ENCODE data around the gene BMF. TPM values are rescaled to one million over a fixed set of nuclear protein-coding genes. Genes with fewer than 3 reads are reported as not detected.
"Not testable (repeated sequence)": the region's sequence is repeated elsewhere in the genome, so short reads cannot be mapped to it uniquely, and the experiment has no call there.

Gene BMF
- total RNA-seq, 2 donors from 2014 or later, result 8.0 to 13.4 TPM

- DNase-seq (no peak), ATAC-seq (no peak)
- Mint-ChIP-seq H3K36me3 (ENCODE audit: low read depth) (no peaks in the 10 kb centered on the region), H3K4me3 (no peak overlapping the region), H3K4me1 (no peaks in the 10 kb centered on the region), H3K27ac (no peak overlapping the region), H3K27me3 (no peaks in the 10 kb centered on the region)
- no peaks in the 10 kb centered on the region for H3K9me3 ChIP-seq (ENCODE audit: control insufficient read depth, low read length, poor library complexity, severe bottlenecking)
Observed at GRCh38 chr15:40136470-40137302, 28.0 kb upstream of the BMF start.

- H3K36me3 Mint-ChIP-seq (ENCODE audit: low read depth); DNase-seq; ATAC-seq; H3K27ac Mint-ChIP-seq; H3K9me3 ChIP-seq (ENCODE audit: control insufficient read depth, low read length, poor library complexity, severe bottlenecking); H3K4me1 Mint-ChIP-seq; H3K4me3 Mint-ChIP-seq; H3K27me3 Mint-ChIP-seq: not testable (repeated sequence)
Observed at GRCh38 chr15:40135846-40136450, 27.3 kb upstream of the BMF start.

DNA sequence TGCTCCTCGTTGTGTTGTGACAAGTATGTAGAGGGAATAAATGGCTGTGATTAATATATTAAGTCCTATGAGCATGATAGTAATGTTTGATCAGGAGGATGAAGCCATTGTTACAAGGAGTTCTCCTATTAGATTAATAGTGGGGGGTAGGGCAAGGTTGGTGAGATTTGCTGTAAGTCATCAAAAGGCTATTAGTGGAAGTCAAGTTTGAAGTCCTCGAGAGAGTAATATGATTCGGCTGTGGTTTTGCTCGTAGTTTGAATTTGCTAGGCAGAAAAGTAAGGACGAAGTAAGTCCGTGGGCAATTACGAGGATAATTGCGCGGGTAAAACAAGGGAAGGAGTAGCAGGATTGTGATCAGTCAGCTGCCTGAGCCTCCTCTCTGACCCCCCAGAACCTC is 26.2 kb upstream of the BMF start:
- H3K9me3 ChIP-seq (ENCODE audit: control insufficient read depth, low read length, poor library complexity, severe bottlenecking), result no peaks in the 10 kb centered on the region

GRCh38 chr15:40133544-40133943 is 24.9 kb upstream of the BMF start:
- no peak overlapping the region for H3K27ac Mint-ChIP-seq
- no peak overlapping the region for H3K4me3 Mint-ChIP-seq
- no peaks in the 10 kb centered on the region for H3K4me1 Mint-ChIP-seq
- no peaks in the 10 kb centered on the region for H3K9me3 ChIP-seq (ENCODE audit: control insufficient read depth, low read length, poor library complexity, severe bottlenecking)
- ATAC-seq (no peak), DNase-seq (no peak)
- H3K36me3 Mint-ChIP-seq (ENCODE audit: low read depth), result no peaks in the 10 kb centered on the region
- peaks cover 10% of the 10 kb centered on the region for H3K27me3 Mint-ChIP-seq

More for the DNA sequence above, 26.2 kb upstream of the BMF start:
- no peak for DNase-seq
- Mint-ChIP-seq H3K27ac (no peak overlapping the region), H3K4me3 (no peak overlapping the region), H3K27me3 (peaks cover 1% of the 10 kb centered on the region), H3K4me1 (no peaks in the 10 kb centered on the region), H3K36me3 (ENCODE audit: low read depth) (no peaks in the 10 kb centered on the region)
- no peak for ATAC-seq

- ATAC-seq (no peak), DNase-seq (no peak)
- Mint-ChIP-seq H3K36me3 (ENCODE audit: low read depth) (no peaks in the 10 kb centered on the region), H3K4me3 (no peak overlapping the region), H3K27me3 (peaks cover 24% of the 10 kb centered on the region), H3K4me1 (no peaks in the 10 kb centered on the region), H3K27ac (peak overlapping the region; percentile 8)
- no peaks in the 10 kb centered on the region for H3K9me3 ChIP-seq (ENCODE audit: control insufficient read depth, low read length, poor library complexity, severe bottlenecking)
Observed at GRCh38 chr15:40130799-40131502, 22.3 kb upstream of the BMF start.

DNA sequence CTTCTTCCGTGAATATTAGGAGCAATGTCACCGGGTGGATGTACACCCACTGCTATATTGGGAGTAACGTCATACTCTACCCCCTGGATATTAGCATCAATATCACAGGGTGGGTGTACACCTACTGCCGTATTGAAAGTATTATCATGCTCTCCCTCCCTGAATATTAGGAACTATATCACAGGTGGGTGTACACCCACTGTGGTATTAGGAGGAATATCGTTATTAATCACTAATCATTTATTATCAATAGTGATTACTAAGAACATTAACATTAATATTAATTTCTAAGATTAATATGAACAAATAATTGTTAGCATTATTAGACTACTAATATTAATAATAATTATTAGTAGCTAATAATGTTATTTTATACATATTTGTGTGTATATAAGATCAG is 21.4 kb upstream of the BMF start:
- no peak overlapping the region for H3K27ac Mint-ChIP-seq
- H3K4me1 Mint-ChIP-seq, result no peaks in the 10 kb centered on the region
- no peak for ATAC-seq

DNA sequence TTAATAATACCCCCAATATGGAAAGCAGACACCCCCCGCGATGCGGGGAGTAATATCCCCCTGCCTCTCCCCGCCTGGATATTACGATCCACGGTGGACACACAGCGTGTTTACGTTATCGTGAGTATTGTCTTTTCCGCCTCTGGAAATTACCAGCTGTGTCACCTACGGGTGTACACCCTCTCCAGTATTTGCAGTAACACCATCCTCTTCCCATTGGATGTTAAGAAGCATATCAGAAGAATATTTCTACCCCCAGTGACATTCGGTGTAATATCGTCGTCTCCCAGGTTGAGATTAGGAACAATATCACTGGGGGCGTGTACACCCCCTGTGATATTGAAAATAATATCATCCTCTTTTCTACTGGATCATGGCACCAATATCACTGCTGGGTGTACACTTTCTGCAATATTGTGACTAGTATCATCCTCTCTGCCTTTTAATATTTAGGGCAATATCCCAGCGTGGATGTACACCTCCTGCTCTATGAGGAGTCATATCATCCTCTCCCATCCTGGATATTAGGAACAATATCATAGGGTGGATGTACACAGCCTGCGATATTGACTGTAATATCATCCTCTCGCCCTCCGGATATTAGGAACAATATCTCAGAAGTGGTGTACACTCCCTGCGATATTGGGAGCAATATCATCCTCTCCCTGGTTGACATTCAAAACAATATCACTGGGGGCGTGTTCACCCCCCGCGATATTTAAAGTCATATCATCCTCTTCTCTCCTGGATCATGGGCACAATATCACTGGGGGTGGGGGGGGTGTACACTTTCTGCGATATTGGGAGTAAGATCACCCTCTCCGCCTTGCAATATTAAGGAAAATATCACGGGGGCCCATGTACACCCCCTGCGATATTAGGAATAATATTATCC is 20.3 kb upstream of the BMF start:
- Mint-ChIP-seq H3K27ac (no peak overlapping the region), H3K27me3 (peaks cover 24% of the 10 kb centered on the region), H3K4me3 (no peak overlapping the region), H3K4me1 (no peaks in the 10 kb centered on the region), H3K36me3 (ENCODE audit: low read depth) (no peaks in the 10 kb centered on the region)
- H3K9me3 ChIP-seq (ENCODE audit: control insufficient read depth, low read length, poor library complexity, severe bottlenecking), result no peaks in the 10 kb centered on the region
- no peak for DNase-seq
- ATAC-seq, result no peak

More for the DNA sequence above, 21.4 kb upstream of the BMF start:
- peaks cover 24% of the 10 kb centered on the region for H3K27me3 Mint-ChIP-seq
- no peak overlapping the region for H3K4me3 Mint-ChIP-seq
- H3K9me3 ChIP-seq (ENCODE audit: control insufficient read depth, low read length, poor library complexity, severe bottlenecking), result no peaks in the 10 kb centered on the region
- no peak for DNase-seq
- H3K36me3 Mint-ChIP-seq (ENCODE audit: low read depth), result no peaks in the 10 kb centered on the region

DNA sequence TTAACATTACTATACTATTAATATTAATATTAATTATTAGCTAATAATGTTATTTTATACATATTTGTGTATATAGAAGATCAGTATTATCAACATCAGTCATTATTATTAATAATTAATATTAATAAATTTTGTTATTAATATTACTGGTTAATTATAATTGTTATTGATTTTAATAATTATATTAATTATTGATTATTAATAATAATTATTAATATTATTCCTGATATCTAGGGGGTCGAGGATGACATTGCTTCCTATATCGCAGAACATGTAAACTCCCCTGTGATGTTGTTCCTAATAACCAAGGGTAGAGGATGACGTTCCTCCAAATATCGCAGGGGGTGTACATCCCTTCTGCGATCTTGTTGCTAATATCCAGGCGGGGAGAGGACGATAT is 17.3 kb upstream of the BMF start:
- no peaks in the 10 kb centered on the region for H3K9me3 ChIP-seq (ENCODE audit: control insufficient read depth, low read length, poor library complexity, severe bottlenecking)
- Mint-ChIP-seq H3K4me3 (no peak overlapping the region), H3K4me1 (no peaks in the 10 kb centered on the region), H3K36me3 (ENCODE audit: low read depth) (no peaks in the 10 kb centered on the region), H3K27ac (no peak overlapping the region), H3K27me3 (peaks cover 29% of the 10 kb centered on the region)
- no peak for DNase-seq
- no peak for ATAC-seq

DNA sequence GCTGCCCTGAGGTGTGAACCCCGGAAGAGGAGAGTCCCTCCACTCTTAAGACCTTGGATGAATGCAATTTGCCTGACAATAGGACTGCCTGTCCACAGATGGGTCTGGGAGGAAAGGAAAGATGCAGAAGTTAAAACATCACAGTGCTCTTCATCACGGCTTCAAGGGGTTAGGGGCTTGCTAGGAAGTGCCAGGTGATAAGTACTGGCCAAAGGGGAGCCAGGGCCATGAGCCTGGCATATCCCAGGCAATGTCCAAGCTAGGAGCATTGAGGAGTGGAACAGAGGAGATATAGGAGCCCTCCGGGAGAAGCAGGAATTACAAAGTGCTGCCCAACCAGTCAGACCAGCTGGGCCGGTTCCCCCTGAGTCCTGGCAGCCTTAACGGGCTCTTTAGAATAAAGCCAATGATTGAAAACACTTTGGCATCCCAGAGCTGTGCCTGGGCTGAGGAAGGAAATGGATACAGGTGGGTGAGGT is 16.2 kb upstream of the BMF start:
- ATAC-seq; H3K9me3 ChIP-seq (ENCODE audit: control insufficient read depth, low read length, poor library complexity, severe bottlenecking); H3K36me3 Mint-ChIP-seq (ENCODE audit: low read depth); DNase-seq; H3K27ac Mint-ChIP-seq; H3K4me3 Mint-ChIP-seq; H3K4me1 Mint-ChIP-seq: not testable (repeated sequence)
- peaks cover 27% of the 10 kb centered on the region for H3K27me3 Mint-ChIP-seq

DNA sequence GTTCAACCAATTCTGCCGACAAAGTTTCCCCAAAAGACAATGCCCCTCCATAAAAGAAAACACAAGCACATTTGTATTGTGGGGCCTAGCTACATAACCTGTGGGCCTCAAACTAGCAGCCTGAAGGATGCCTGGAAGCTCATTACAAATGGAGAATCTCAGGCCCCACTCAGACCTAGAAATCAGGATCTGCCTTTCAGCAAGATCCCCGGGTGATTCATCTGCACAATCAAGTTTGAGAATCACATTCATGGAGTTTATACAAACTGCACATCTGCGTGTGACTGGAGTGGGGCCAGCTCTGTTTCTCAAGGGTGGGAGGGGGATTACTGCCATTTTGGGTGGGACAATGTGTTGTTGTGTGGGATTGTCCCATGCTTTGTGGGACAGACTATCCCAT is 15.7 kb upstream of the BMF start:
- not testable (repeated sequence) for H3K4me1 Mint-ChIP-seq, ATAC-seq

GRCh38 chr15:40123863-40124262 is 15.2 kb upstream of the BMF start:
- ATAC-seq; H3K9me3 ChIP-seq (ENCODE audit: control insufficient read depth, low read length, poor library complexity, severe bottlenecking); H3K4me1 Mint-ChIP-seq; H3K27ac Mint-ChIP-seq; DNase-seq; H3K4me3 Mint-ChIP-seq; H3K36me3 Mint-ChIP-seq (ENCODE audit: low read depth): not testable (repeated sequence)
- H3K27me3 Mint-ChIP-seq, result peaks cover 20% of the 10 kb centered on the region

More for the DNA sequence above, 15.7 kb upstream of the BMF start:
- H3K9me3 ChIP-seq (ENCODE audit: control insufficient read depth, low read length, poor library complexity, severe bottlenecking); H3K4me3 Mint-ChIP-seq; DNase-seq; H3K27ac Mint-ChIP-seq; H3K36me3 Mint-ChIP-seq (ENCODE audit: low read depth): not testable (repeated sequence)
- peaks cover 24% of the 10 kb centered on the region for H3K27me3 Mint-ChIP-seq

GRCh38 chr15:40122989-40123388 is 14.3 kb upstream of the BMF start:
- H3K36me3 Mint-ChIP-seq (ENCODE audit: low read depth); H3K4me3 Mint-ChIP-seq; H3K27ac Mint-ChIP-seq; H3K4me1 Mint-ChIP-seq; DNase-seq; ATAC-seq; H3K9me3 ChIP-seq (ENCODE audit: control insufficient read depth, low read length, poor library complexity, severe bottlenecking): not testable (repeated sequence)
- H3K27me3 Mint-ChIP-seq, result peaks cover 14% of the 10 kb centered on the region
